Progenitor cell of endocrine pancreas (in vitro differentiated cells): ENCODE results near the gene ATP11C. TPM values are rescaled to one million over a fixed set of nuclear protein-coding genes. Genes with fewer than 3 reads are reported as not detected.
"Not testable (repeated sequence)": the region's sequence is repeated elsewhere in the genome, so short reads cannot be mapped to it uniquely, and the experiment has no call there.

Experiments
- DNase-seq: peaks from one replicate; pipeline ENCODE4 v3.0.0; 2021; ENCODE audit warnings: low spot score; ENCODE audit not compliant: unreplicated experiment
- H3K27ac Mint-ChIP-seq: 2 replicates; pipeline ENCODE4 v1.8.0; 2021; ENCODE audit warnings: mild to moderate bottlenecking, moderate library complexity, mixed read lengths
- H3K27me3 Mint-ChIP-seq: 2 replicates; pipeline ENCODE4 v1.8.0; 2021; ENCODE audit warnings: mixed read lengths
- H3K36me3 Mint-ChIP-seq: 2 replicates; pipeline ENCODE4 v1.8.0; 2022; ENCODE audit warnings: mixed read lengths; ENCODE audit not compliant: insufficient read depth
- H3K4me1 Mint-ChIP-seq: 2 replicates; pipeline ENCODE4 v1.8.0; 2021; ENCODE audit warnings: low read depth, mixed read lengths
- H3K4me3 Mint-ChIP-seq: 2 replicates; pipeline ENCODE4 v1.8.0; 2021; ENCODE audit warnings: low read depth, mild to moderate bottlenecking, moderate library complexity, mixed read lengths
- H3K9me3 Mint-ChIP-seq: 2 replicates; pipeline ENCODE4 v1.8.0; 2021; ENCODE audit warnings: low read depth, mixed read lengths
- CTCF ChIP-seq: fragments of 200-600 bp; sonication (generic); IDR thresholded peaks from one replicate; pipeline ENCODE4 v1.5.0; 2021; ENCODE audit warnings: antibody characterized with exemption, mild to moderate bottlenecking; ENCODE audit not compliant: unreplicated experiment
- total RNA-seq: library from RNA; stranded (reverse); gene quantifications from 2 replicates; pipeline ENCODE4 v1.2.1, GENCODE V29; 2021

The ATP11C gene
- total RNA-seq, 1 donor from 2014 or later: 38.3 TPM

DNA sequence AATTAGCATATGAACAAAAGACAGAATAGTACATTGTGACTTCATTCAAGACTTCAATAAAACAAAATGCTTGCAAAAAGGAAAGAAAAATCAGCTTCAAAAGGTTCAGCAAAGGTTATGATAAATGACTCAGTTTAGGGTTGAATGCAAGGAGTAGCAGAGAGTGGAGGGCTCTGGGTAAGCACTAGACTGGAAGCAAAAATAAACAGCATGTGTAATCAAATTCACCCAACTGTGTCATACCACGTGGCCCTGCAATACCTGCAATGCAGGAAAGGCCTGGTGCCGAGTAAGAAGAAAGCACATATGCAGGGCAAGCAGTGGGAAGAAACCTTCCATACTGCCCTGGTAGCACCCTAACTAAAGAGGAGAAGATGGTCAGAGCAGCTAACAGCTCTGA is 88.7 kb downstream of the ATP11C start:
- H3K27ac Mint-ChIP-seq: no peak overlapping the region
- H3K4me3 Mint-ChIP-seq: no peak overlapping the region
- H3K4me1 Mint-ChIP-seq: peaks cover 18% of the 10 kb centered on the region
- H3K9me3 Mint-ChIP-seq: peaks cover 8% of the 10 kb centered on the region
- DNase-seq: no peak
- no peak for TF ChIP-seq CTCF
- H3K27me3 Mint-ChIP-seq: no peaks in the 10 kb centered on the region
- peaks cover 4% of the 10 kb centered on the region for H3K36me3 Mint-ChIP-seq

DNA sequence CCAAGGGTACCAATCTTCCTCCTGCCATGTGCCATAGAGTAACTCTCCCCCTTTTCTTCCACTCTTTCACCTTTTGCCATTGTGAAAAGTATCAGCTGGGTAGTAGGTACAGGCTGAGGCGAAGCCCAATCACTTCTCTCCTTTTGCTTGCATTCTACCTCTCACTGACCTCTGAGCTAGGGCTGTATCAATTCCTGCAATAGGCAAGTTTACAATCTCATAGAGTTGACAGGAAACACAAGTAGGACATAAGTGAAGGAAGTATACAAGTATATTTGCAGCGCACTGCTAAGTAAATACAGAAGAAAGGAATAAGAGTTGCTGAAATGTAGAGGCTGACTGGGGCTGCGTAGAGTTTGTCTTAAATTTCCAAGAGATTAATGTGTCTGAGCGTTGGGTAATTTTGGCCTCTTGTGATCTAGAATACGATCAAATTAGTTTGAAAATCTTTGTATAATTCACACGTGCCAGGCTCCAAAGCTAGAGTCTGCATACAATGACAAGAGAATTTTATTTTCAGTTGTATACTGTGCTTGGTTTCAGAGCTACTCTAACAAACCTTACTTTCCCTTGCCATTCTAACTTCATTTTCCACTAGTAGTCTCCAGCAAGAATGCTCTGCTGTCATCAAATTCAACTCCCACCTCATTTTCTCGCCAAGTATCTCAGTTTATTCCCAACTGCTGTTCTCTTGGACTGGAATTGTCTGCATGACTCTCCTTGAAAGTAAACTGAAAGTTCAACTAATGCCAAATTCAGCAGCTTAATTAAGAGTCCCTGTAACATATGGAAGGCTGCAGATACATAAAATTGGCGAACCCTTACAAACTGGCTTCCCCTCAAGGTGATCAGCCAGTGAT is 90.3 kb downstream of the ATP11C start:
- H3K36me3 Mint-ChIP-seq: peaks cover 9% of the 10 kb centered on the region
- H3K27me3 Mint-ChIP-seq: no peaks in the 10 kb centered on the region
- DNase-seq: no peak
- TF ChIP-seq CTCF: no peak
- no peak overlapping the region for H3K4me3 Mint-ChIP-seq
- peak overlapping the region; percentile 5 for H3K27ac Mint-ChIP-seq
- H3K4me1 Mint-ChIP-seq: peaks cover 18% of the 10 kb centered on the region
- H3K9me3 Mint-ChIP-seq: peaks cover 19% of the 10 kb centered on the region

- not testable (repeated sequence) for DNase-seq, H3K27me3 Mint-ChIP-seq, H3K36me3 Mint-ChIP-seq, H3K4me3 Mint-ChIP-seq
- H3K27ac Mint-ChIP-seq: peak overlapping the region; percentile 24
- peaks cover 14% of the 10 kb centered on the region for H3K4me1 Mint-ChIP-seq
- peaks cover 19% of the 10 kb centered on the region for H3K9me3 Mint-ChIP-seq
Observed at GRCh38 chrX:139836335-139836734, 96.5 kb downstream of the ATP11C start.

GRCh38 chrX:139834879-139835278 is 98.0 kb downstream of the ATP11C start:
- TF ChIP-seq CTCF: no peak
- no peak for DNase-seq
- Mint-ChIP-seq H3K27me3 (no peaks in the 10 kb centered on the region), H3K4me3 (no peak overlapping the region), H3K27ac (no peak overlapping the region), H3K36me3 (peaks cover 8% of the 10 kb centered on the region), H3K4me1 (peaks cover 17% of the 10 kb centered on the region), H3K9me3 (peaks cover 18% of the 10 kb centered on the region)

GRCh38 chrX:139832718-139833309 is 100.0 kb downstream of the ATP11C start:
- Mint-ChIP-seq H3K4me1 (peaks cover 27% of the 10 kb centered on the region), H3K27me3 (no peaks in the 10 kb centered on the region), H3K9me3 (peaks cover 3% of the 10 kb centered on the region), H3K36me3 (peaks cover 1% of the 10 kb centered on the region), H3K27ac (no peak overlapping the region), H3K4me3 (no peak overlapping the region)
- no peak for DNase-seq
- TF ChIP-seq CTCF: no peak
